T1000 (cell line): ENCODE results near the gene WDR88.

Experiments used
- DNase-seq: peaks from one replicate; lab custom pipeline; 2025; ENCODE audit warnings: mixed read lengths; lab: John Stamatoyannopoulos, UW

WDR88 gene, protein sequence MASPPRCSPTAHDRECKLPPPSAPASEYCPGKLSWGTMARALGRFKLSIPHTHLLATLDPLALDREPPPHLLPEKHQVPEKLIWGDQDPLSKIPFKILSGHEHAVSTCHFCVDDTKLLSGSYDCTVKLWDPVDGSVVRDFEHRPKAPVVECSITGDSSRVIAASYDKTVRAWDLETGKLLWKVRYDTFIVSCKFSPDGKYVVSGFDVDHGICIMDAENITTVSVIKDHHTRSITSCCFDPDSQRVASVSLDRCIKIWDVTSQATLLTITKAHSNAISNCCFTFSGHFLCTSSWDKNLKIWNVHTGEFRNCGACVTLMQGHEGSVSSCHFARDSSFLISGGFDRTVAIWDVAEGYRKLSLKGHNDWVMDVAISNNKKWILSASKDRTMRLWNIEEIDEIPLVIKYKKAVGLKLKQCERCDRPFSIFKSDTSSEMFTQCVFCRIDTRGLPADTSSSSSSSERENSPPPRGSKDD

DNA sequence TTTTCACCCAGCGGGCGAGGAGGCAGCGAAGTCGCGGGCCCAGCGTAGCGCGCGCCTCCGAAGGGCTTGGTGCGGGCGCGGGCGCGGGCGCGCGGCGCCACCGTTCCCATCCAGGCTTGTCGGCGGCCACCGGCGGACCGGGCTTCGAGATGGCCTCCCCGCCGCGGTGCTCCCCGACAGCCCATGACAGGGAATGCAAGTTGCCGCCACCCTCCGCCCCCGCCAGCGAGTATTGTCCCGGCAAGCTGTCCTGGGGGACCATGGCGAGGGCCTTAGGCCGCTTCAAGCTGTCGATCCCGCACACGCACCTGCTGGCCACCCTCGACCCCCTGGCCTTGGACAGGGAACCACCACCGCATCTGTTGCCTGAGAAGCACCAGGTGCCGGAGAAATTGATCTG is at the start of gene WDR88:
Gene WDR88 (plus strand): TSS at position 94 of the 400 bp plus-strand sequence. CDS start 56 bp downstream, at position 150.
- no peak for DNase-seq

DNA sequence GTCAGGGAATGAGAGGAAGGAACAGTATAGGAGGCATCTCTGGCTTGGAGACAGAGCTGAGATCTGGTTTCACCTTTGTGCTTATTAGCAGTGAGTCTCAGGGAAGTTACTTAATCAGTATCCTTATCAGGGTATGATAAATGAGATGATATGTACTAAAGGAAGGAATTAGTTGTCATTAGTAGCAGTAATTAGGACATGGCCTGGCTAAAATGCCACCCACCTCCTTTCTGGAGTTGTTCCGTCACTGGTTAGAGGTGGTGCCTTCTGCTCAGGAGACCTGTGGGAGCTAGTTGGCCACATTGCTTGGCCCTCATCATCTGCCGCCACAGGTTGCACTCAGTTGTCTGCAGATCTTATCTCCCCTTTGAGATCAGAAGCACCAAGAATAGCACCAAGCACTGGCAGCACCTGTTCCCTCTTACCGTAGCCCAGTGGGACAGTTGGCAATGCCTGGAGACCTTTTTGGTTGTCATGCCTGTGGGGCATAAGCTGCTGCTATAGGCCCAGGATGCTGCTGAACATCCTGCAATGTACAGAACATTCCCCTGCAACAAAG is 46.3 kb upstream of the WDR88 start:
- no peak for DNase-seq

DNA sequence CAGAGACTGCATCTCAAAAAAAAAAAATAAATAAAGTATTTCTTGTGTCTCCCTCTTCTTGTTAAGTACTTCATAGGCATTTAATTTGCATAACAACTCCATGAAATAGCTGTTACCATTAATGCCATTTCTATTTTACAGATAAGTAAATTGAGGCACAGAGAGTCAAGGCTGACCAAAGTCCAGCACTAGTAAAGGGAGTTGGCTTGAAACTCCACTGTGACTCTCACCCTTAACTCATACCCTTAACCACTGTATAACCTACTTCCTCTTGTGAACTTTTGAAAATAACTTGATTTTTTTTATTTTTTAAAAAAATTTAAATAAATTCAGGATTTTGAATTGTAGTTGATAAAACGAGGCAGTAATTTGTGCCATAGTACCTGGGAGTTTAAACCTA is 45.0 kb upstream of the WDR88 start:
- DNase-seq = no peak

- no peak for DNase-seq
Measured at GRCh38 chr19:33089010-33089409, 42.9 kb upstream of the WDR88 start.

DNA sequence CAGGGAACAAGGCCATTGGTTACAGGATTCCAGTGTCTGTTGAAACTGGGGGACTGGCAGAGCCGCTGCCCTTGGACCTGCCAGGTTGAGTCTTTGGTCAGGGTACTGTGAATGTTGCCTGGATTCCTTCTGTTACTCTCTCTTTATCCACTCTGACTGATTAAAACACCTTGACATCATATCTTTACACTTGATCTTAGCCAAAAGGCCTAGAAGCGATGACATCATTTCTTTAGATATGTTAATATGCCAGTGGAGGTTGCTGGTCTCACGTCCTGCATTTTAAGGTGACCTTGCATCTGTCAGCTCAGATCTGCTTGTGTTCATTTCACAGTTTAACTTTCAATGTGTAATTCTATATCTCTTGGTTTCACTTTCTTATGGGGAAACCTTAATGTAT is 41.7 kb upstream of the WDR88 start:
- DNase-seq = no peak

DNA sequence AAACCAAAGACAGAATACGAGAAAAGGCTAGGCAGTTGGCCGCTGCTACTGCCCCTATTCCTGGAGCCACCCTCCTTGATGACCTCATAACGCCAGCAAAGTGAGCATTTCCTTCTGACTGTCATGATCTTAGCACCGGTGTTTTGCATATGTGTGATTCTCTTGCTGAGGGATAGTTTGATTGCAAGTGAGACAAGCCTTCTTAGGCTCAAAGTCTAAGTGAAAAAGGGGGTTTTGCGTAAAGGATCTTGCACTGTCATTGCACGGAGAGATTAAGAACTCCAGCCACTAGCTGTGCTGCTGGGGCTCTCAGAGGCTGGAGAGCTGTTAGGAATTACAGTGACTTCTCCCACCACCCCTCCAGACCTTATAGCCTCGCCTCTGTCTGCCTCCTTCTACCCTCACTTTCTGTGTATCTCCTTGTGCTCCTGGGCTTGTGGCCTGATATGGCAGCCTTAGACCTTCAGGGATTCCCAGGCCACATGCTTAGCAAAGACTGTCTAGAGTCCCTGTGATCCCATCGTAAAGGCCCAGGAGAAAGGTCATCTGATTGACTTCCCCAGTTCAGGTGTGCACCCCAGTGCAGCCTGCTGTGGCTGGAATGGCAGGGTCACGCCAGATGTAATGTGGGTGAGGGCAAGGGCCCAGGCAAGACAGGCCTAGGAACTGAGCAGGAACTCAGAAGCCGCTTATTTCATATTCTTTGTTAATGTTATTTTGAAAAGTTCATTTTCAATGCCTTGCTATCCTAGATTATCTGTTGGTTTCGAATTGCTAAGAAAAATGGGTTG is 38.3 kb upstream of the WDR88 start:
- no peak for DNase-seq

DNA sequence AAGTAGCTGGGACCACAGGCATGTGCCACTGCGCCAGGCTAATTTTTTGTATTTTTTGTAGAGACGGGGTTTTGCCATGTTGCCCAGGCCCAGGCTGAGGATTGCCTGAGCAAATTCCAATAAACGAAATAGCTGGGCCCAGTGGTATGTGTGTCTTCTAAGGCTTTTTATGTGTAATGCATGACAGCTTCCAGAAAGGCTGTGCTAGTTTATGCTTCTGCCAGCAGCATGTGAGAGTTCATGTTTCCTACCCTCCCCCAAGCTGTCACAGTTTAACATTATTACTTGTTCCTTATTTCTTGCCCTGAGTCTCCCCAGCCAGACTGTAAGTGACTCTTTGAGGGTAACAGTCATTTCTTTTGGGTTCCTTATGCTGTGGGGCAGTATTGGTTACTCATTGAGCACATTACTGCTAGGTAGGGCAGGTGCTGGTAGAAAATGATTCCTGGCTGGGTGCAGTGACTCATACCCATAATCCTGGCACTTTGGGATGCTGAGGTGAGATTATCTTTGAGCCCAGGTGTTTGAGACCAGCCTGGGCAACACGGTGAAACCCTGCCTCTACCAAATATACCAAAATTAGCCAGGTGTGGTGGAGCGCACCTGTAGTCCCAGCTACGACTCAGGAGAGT is 37.4 kb upstream of the WDR88 start:
- DNase-seq = no peak

DNA sequence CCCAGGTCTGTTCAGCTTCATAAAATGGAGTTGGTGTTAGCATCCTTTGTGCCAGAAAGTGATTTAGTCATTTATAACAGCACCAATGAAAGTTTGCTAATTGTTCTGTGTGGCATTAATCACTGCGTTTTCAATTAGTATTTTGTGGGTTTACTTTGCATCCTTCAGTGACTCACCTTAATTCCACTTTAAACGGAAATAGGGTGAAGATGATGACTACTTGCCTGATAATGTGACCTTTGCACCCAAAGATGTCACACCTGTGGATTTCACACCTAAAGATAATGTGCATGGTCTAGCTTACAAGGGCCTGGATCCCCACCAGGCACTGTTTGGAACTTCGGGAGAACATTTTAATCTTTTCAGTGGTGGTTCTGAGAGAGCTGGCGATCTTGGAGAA is 35.9 kb upstream of the WDR88 start:
- no peak for DNase-seq

- DNase-seq = no peak
Measured at GRCh38 chr19:33098055-33098534, 33.8 kb upstream of the WDR88 start.

- no peak for DNase-seq
Measured at GRCh38 chr19:33100894-33101644, 30.8 kb upstream of the WDR88 start.

DNA sequence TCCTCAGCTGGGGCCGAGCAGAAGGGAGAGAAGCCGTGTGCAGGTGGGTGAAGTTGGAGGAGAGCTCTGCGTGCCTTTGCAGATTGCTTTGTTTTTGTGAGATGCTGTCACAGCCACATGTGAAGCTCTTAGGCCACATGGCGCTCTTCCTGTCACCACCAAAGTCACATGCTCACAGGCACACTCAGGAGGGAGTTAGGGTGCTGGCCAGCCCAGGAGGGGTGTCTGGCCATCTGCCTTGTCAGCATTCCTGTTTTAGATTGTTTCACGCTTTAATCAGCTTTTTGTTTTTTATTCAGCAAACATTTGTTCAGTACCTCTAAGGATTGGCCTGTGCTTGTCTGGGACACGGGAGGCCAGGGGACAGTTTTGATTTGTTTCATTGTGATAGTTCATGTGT is 29.0 kb upstream of the WDR88 start:
- DNase-seq = no peak

GRCh38 chr19:33108161-33108560 is 23.8 kb upstream of the WDR88 start:
- DNase-seq = no peak

GRCh38 chr19:33110137-33110910 is 21.6 kb upstream of the WDR88 start:
- DNase-seq = no peak

- DNase-seq = no peak
Measured at GRCh38 chr19:33111587-33111986, 20.3 kb upstream of the WDR88 start.

GRCh38 chr19:33114312-33114711 is 17.6 kb upstream of the WDR88 start:
- no peak for DNase-seq

GRCh38 chr19:33117501-33117900 is 14.4 kb upstream of the WDR88 start:
- no peak for DNase-seq

- DNase-seq = no peak
Measured at GRCh38 chr19:33118643-33119042, 13.3 kb upstream of the WDR88 start.

- DNase-seq = no peak
Measured at GRCh38 chr19:33124207-33125098, 7.5 kb upstream of the WDR88 start.

- DNase-seq = peak; percentile 25
Measured at GRCh38 chr19:33125929-33126388, 6.0 kb upstream of the WDR88 start.
